ENCODE data around the gene RPS14.

Gene RPS14

DNA sequence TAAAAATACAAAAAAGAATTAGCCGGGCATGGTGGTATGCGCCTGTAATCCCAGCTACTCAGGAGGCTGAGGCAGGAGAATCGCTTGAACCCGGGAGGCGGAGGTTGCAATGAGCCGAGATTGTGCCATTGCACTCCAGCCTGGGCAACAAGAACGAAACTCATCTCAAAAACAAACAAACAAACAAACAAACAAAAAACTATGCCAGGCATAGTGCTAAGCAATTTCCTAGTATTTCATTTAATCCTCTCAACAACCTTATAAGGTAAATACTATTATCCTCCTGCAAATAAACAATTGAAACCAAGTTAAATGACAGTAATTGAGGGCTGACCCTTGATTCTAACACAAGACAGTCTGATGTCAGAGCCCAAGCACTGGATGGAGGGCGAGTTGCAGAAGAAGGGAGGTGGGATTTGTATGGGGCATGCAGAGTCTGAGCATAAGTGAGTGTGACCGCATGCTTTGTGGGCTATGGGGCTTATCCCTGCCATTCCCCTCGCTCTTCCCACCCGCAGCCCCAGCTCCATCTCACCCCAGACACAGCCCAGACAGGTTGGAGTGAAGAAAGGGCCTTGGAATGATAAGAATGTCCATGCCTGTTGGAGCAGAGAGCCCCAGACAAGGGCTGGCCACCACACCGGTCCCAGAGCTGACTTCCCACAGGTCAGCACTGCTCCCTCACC, 24.3 kb upstream of the RPS14 start:
- no peaks in the 10 kb centered on the region for H3K27me3 Mint-ChIP-seq (ENCODE audit: low read depth, poor library complexity)
- no peak for DNase-seq
- no peaks in the 10 kb centered on the region for H3K36me3 Mint-ChIP-seq (ENCODE audit: low read depth)
- no peaks in the 10 kb centered on the region for H3K9me3 Mint-ChIP-seq
- TF ChIP-seq, protein P1, sequence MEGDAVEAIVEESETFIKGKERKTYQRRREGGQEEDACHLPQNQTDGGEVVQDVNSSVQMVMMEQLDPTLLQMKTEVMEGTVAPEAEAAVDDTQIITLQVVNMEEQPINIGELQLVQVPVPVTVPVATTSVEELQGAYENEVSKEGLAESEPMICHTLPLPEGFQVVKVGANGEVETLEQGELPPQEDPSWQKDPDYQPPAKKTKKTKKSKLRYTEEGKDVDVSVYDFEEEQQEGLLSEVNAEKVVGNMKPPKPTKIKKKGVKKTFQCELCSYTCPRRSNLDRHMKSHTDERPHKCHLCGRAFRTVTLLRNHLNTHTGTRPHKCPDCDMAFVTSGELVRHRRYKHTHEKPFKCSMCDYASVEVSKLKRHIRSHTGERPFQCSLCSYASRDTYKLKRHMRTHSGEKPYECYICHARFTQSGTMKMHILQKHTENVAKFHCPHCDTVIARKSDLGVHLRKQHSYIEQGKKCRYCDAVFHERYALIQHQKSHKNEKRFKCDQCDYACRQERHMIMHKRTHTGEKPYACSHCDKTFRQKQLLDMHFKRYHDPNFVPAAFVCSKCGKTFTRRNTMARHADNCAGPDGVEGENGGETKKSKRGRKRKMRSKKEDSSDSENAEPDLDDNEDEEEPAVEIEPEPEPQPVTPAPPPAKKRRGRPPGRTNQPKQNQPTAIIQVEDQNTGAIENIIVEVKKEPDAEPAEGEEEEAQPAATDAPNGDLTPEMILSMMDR (IDR thresholded peaks at IDR 0.05) = no peak
- H3K27ac Mint-ChIP-seq = no peak overlapping the region
- peaks cover 33% of the 10 kb centered on the region for H3K4me1 Mint-ChIP-seq
- H3K4me3 Mint-ChIP-seq = no peak overlapping the region

DNA sequence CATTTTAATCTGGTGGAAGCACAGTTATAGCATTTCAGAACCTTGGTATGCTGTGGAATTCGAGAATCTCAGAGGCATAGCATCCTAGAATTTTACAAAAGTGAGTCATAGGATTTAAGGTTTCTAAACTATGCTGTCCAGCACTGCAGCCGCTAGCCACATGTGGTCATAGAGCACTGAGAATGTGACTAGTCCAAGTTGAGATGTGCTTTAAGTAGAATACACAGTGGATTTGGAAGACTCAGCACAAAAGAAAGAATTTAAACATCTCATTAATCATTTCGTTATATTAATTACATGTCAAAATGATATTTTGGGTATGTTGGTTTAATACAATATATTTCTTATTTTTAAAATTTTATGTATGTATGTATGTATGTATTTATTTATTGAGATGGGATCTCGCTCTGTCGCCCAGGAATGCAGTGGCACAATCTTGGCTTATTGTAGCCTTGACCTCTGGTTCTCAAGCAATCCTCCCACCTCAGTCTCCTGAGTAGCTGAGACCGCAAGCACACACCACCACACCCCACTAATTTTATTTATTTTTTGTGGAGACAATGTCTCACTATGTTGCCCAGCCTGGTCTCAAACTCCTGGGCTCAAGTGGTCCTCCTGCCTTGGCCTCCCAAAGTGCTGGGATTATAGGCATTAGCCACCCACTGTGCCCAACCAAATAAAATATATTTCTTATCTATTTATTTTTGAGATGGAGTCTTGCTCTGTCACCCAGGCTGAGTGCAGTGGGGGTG, 20.4 kb upstream of the RPS14 start:
- no peak overlapping the region for H3K27ac Mint-ChIP-seq
- TF ChIP-seq, protein P1 (IDR thresholded peaks at IDR 0.05) = no peak

DNA sequence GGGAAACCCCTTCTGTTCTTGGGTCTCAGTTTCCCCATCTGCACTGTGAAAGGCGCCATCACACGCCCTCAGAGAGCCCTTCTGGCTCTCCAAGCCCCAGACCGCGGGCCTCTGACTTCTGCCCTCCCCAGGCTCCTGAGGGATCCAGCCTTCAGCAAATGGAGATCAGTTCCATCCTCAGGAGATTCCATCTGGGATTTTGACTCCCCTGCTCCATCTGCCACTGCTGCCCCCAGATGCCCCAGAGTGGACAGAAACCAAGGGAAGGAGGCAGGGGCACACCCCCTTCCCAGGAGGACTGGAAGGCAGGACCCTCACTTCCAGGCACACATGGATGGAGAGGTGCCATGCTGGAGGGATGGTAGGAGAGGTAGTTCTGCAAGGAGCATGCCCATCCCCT, 18.7 kb upstream of the RPS14 start:
- Mint-ChIP-seq H3K9me3 (no peaks in the 10 kb centered on the region), H3K27ac (no peak overlapping the region), H3K4me3 (no peak overlapping the region), H3K4me1 (peaks cover 33% of the 10 kb centered on the region), H3K27me3 (ENCODE audit: low read depth, poor library complexity) (peaks cover 3% of the 10 kb centered on the region), H3K36me3 (ENCODE audit: low read depth) (no peaks in the 10 kb centered on the region)
- no peak for DNase-seq
- TF ChIP-seq, protein P1 (IDR thresholded peaks at IDR 0.05) = no peak

More for the DNA sequence above, 20.4 kb upstream of the RPS14 start:
- no peak for DNase-seq
- Mint-ChIP-seq H3K36me3 (ENCODE audit: low read depth) (no peaks in the 10 kb centered on the region), H3K27me3 (ENCODE audit: low read depth, poor library complexity) (peaks cover 3% of the 10 kb centered on the region), H3K4me1 (peaks cover 34% of the 10 kb centered on the region), H3K9me3 (no peaks in the 10 kb centered on the region), H3K4me3 (no peak overlapping the region)

DNA sequence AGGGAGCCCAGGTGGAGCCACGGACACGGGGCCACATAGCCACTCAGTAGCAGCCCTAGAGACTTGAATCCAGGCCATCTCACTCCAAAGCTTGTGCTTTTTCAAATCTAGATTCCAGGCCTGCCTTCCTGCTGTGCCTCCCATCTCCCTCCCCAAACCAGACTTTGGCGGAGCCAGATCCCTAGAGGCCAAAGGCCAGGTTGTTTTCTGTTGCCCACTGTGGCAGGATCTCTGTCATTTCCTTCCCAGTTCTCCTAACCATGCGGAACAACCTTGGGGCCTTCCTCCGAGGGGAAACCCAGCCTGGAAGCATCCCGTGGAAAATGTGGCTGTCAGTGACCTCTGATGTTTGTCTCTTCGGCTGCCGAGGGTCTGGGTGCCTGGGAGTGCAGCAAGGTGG, 16.4 kb upstream of the RPS14 start:
- H3K36me3 Mint-ChIP-seq (ENCODE audit: low read depth) = no peaks in the 10 kb centered on the region
- TF ChIP-seq, protein P1 (IDR thresholded peaks at IDR 0.05) = no peak
- H3K4me3 Mint-ChIP-seq = no peak overlapping the region
- H3K27ac Mint-ChIP-seq = peak overlapping the region; percentile 36
- H3K9me3 Mint-ChIP-seq = no peaks in the 10 kb centered on the region
- no peak for DNase-seq
- peaks cover 42% of the 10 kb centered on the region for H3K4me1 Mint-ChIP-seq
- H3K27me3 Mint-ChIP-seq (ENCODE audit: low read depth, poor library complexity) = peaks cover 3% of the 10 kb centered on the region

DNA sequence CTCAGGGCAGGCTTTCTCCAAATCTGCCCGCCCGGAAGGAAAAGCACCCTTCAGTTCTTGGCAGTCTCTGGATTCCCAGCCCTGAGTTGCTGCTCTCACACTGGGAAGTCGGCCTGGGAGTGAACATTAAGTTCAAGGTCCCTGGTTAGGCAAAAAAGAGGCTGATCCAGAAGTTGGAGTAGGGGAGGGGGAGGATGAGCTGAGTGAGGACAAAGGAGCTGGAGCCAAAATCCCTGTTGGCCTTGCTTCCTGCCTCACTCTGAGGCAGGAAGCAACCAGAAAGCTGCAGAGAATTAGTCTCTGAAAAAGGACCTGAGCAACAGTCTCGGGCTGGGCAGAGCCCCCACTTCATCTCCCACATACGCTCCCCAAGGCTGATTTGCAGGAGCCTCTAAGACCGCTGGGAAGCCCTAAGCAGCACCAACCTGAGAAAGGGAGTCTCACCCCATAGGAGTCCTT, 15.0 kb upstream of the RPS14 start:
- H3K27me3 Mint-ChIP-seq (ENCODE audit: low read depth, poor library complexity) = peaks cover 3% of the 10 kb centered on the region
- no peaks in the 10 kb centered on the region for H3K9me3 Mint-ChIP-seq
- H3K4me1 Mint-ChIP-seq = peaks cover 55% of the 10 kb centered on the region
- TF ChIP-seq, protein P1 (IDR thresholded peaks at IDR 0.05) = no peak
- H3K4me3 Mint-ChIP-seq = no peak overlapping the region
- H3K36me3 Mint-ChIP-seq (ENCODE audit: low read depth) = no peaks in the 10 kb centered on the region
- no peak for DNase-seq
- peak overlapping the region; percentile 61 for H3K27ac Mint-ChIP-seq

Measured in nephron progenitor cell (in vitro differentiated cells).